ENCODE measurements around the gene SARNP. TPM values are rescaled to one million over a fixed set of nuclear protein-coding genes. Genes with fewer than 3 reads are reported as not detected.

SARNP gene
- total and polyA plus RNA-seq, 2 experiments from 2014 or later = 103 to 118 TPM

DNA sequence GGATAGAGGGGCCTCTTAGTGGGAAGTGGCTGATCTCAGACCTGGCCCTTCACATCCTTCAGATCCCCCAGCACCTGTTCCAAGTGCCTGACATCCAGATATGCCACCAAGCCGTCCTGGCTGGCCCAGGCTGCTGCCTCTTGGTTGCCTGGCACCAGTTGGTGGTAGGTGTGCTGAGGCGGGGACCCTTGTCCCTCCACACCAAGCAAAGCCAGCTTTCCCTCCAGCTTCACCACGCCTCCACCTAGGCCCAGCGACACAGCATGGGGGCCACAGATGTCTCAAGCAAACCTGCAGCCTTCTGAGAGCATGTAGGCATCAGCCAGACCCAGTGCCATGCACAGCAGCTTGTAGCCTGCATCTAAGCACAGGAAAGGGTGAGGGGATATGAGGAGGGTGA is 85.2 kb downstream of the SARNP start:
- no peak overlapping the region for H2AFZ ChIP-seq
- TF ChIP-seq, protein P1, sequence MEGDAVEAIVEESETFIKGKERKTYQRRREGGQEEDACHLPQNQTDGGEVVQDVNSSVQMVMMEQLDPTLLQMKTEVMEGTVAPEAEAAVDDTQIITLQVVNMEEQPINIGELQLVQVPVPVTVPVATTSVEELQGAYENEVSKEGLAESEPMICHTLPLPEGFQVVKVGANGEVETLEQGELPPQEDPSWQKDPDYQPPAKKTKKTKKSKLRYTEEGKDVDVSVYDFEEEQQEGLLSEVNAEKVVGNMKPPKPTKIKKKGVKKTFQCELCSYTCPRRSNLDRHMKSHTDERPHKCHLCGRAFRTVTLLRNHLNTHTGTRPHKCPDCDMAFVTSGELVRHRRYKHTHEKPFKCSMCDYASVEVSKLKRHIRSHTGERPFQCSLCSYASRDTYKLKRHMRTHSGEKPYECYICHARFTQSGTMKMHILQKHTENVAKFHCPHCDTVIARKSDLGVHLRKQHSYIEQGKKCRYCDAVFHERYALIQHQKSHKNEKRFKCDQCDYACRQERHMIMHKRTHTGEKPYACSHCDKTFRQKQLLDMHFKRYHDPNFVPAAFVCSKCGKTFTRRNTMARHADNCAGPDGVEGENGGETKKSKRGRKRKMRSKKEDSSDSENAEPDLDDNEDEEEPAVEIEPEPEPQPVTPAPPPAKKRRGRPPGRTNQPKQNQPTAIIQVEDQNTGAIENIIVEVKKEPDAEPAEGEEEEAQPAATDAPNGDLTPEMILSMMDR (IDR thresholded peaks at IDR 0.05; ENCODE audit: poor library complexity) = no peak
- TF ChIP-seq EZH2 (IDR thresholded peaks at IDR 0.05; ENCODE audit: borderline replicate concordance) = no peak
- DNase-seq (ENCODE audit: low spot score) = no peak
- H3K79me2 ChIP-seq = peaks cover 41% of the 10 kb centered on the region
- WGBS (ENCODE audit: low lambda C conversion rate, missing lambda C conversion rate) = 84% methylated on average over 4 of the region's 4 CpGs
- no peaks in the 10 kb centered on the region for H3K9me3 ChIP-seq (ENCODE audit: low read depth)
- H4K20me1 ChIP-seq (ENCODE audit: insufficient read depth, poor library complexity, severe bottlenecking) = peaks cover 10% of the 10 kb centered on the region
- H3K27me3 ChIP-seq = no peaks in the 10 kb centered on the region
- no peak overlapping the region for H3K4me2 ChIP-seq
- no peak overlapping the region for H3K4me3 ChIP-seq
- H3K9me2 ChIP-seq (replicated peaks; ENCODE audit: insufficient read depth) = no peaks in the 10 kb centered on the region
- H3K27ac ChIP-seq = no peak overlapping the region
- peaks cover 19% of the 10 kb centered on the region for H3K4me1 ChIP-seq (ENCODE audit: insufficient read depth)
- no peaks in the 10 kb centered on the region for H3K36me3 ChIP-seq (replicated peaks; ENCODE audit: insufficient read depth, low read depth)

DNA sequence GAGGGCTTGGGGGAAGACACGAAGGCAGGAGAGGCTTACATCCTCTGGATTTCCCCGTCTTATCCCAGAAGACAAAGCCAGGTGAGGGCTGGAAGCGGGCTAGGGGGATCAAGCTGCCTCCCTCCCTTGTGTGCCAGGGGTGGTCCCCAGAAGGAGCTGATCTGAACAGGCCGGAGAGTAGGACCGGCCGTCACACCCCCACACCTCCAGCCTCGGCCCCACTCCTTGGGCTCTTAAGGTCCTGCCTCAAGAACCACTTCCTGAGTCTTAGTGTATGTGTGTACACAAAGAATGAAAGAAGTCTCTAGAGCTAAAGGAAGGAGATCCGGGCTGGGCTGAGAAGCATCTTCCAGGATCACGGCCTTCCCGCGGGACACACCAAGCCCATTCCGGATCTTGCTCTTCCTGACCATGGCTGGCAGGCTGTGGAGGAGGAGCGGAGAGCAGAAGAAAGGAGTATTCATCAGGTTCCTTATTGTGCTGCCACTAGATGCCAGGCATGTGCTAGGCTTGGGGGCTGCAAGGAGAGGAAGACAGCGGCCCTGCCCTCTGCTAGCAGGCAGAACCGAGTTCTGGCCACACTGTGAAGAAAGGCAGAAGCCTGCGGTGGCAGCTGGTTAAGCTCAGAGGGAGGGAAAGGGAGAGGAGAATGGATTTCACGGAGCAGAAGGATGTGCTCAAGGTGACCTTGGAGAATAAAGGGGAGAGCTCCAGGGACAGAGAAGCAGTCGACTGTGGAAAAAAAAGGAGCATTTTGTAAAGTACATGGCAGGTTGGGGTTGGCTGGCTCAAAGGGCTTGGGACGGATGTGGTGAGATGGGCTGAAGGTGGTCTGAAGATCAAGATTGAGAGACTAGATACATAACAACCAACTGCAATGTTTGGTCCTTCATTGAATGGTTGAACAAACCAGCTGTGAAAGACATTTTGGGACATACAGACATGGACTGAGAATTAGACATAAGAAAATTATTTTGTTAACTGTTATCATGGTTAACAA is 87.4 kb downstream of the SARNP start:
- no peak for TF ChIP-seq EZH2 (IDR thresholded peaks at IDR 0.05; ENCODE audit: borderline replicate concordance)
- no peak for TF ChIP-seq EZH2phosphoT487 (IDR thresholded peaks at IDR 0.05; ENCODE audit: low read depth, severe bottlenecking, unreplicated experiment)
- peak overlapping the region; percentile 99 for H3K27ac ChIP-seq
- H3K27me3 ChIP-seq = no peaks in the 10 kb centered on the region
- peak overlapping the region; percentile 81 for H3K4me2 ChIP-seq
- H3K9me3 ChIP-seq (ENCODE audit: low read depth) = no peaks in the 10 kb centered on the region
- no peaks in the 10 kb centered on the region for H3K36me3 ChIP-seq (replicated peaks; ENCODE audit: insufficient read depth, low read depth)
- H3K4me1 ChIP-seq (ENCODE audit: insufficient read depth) = peaks cover 22% of the 10 kb centered on the region
- peak; percentile 58 for DNase-seq (ENCODE audit: low spot score)
- no peaks in the 10 kb centered on the region for H3K9me2 ChIP-seq (replicated peaks; ENCODE audit: insufficient read depth)
- WGBS (ENCODE audit: low lambda C conversion rate, missing lambda C conversion rate) = 16% methylated on average over 19 of the region's 19 CpGs
- no peak overlapping the region for H2AFZ ChIP-seq
- H3K79me2 ChIP-seq = peaks cover 52% of the 10 kb centered on the region
- peak overlapping the region; percentile 7 for H3K4me3 ChIP-seq
- peaks cover 26% of the 10 kb centered on the region for H4K20me1 ChIP-seq (ENCODE audit: insufficient read depth, poor library complexity, severe bottlenecking)

DNA sequence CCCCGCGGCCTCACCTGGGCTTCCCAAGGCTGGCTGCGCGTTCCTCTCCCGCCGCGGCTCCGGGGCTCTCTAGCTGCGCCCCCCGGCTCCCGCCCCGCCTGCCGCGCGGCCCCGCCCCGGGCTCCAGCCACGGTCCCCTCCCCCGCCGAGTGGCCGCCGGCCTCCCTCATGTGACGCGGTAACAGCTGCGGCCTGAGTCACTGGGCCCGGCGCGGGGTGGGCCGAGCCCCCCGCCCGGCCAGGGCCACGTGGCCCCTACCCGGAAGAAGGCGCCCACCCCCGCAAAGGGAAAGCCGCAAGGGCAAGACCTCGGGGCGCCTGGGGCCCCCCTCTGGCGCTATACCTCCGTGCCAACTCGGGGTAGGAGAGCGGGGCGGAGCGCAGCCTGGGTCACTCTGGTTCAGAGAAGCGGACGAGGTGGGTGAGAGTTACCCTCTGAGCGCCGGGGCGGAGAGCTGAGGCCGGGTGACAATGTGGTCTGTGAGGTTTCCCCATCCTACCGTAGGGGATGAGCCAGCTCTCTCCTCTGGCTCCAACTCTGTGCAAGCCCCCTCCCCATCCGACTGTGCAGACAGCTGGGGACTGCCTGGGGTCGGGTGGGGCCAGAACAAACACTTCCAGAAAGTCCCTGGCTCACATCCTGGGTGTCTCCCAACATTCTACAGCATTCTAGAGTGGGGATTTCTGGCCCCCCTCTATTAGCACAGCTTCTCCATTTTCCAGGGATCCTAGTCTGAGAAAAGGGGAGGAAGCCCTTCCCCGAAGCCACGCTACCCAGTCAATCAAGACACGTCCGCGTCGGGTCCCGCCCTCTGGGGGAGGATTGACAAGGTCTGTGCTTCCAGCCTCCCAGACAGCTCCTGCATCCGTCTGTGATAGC is 88.3 kb downstream of the SARNP start, which contains the start of gene CD63:
CD63 (minus strand) TSS at position 71 of the 880 bp plus-strand sequence. CDS start 668 bp downstream, outside the sequence.
- H3K4me1 ChIP-seq (ENCODE audit: insufficient read depth) = peaks cover 22% of the 10 kb centered on the region
- H3K79me2 ChIP-seq = peaks cover 57% of the 10 kb centered on the region
- H3K9me2 ChIP-seq (replicated peaks; ENCODE audit: insufficient read depth) = no peaks in the 10 kb centered on the region
- H3K9me3 ChIP-seq (ENCODE audit: low read depth) = no peaks in the 10 kb centered on the region
- H3K4me2 ChIP-seq = peak within 1 kb of the TSS; percentile 81
- H3K36me3 ChIP-seq (replicated peaks; ENCODE audit: insufficient read depth, low read depth) = no peaks in the 10 kb centered on the region
- peak within 1 kb of the TSS; percentile 99 for H3K27ac ChIP-seq
- H4K20me1 ChIP-seq (ENCODE audit: insufficient read depth, poor library complexity, severe bottlenecking) = peaks cover 26% of the 10 kb centered on the region
- no peaks in the 10 kb centered on the region for H3K27me3 ChIP-seq
- peak; percentile 96 for DNase-seq (ENCODE audit: low spot score)
- H2AFZ ChIP-seq = peak within 1 kb of the TSS; percentile 34
- TF ChIP-seq EZH2phosphoT487 (IDR thresholded peaks at IDR 0.05; ENCODE audit: low read depth, severe bottlenecking, unreplicated experiment) = no peak
- TF ChIP-seq EZH2 (IDR thresholded peaks at IDR 0.05; ENCODE audit: borderline replicate concordance) = no peak
- H3K4me3 ChIP-seq = peak within 1 kb of the TSS; percentile 97
- WGBS (ENCODE audit: low lambda C conversion rate, missing lambda C conversion rate) = 4% methylated on average over 27 of the region's 61 CpGs

DNA sequence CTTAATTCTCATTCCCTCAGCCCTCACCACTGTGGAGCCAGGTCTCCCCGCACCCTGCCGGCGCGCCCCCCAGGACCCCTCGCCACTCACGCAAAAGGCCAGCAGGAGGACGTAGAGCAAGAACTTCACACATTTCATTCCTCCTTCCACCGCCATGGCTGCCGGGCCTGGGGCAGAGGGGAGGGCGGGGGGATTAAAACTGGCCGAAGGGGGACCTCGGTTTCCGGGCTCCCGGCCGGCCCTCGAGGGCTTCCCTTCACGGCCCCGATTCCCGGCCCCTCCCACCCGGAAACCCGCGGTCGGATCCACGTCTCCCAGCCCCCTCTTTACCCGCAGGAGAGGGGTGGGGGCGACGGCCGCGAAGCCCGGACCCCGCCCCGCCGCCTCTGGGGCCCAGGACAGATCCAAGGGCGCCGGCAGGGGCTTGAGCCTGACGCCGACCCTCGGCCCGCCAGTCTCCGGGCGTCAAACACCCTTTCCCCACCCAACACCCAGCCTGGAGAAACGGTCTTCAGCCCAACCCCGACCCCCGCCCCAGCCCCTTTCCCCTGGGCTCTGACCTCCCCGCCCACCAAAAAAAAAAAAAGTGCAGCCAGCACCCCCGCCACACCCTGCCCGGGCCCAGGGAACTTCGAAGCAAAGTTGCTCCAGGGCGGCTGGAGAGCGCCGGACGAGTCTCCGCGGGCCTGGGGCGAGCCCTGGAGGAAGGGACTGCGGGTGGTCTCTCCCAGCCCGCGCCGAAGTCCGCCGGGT is 89.2 kb downstream of the SARNP start:
- WGBS (ENCODE audit: low lambda C conversion rate, missing lambda C conversion rate) = 4% methylated on average over 10 of the region's 61 CpGs
- H3K4me2 ChIP-seq = peak overlapping the region; percentile 81
- H3K27me3 ChIP-seq = no peaks in the 10 kb centered on the region
- peak overlapping the region; percentile 34 for H2AFZ ChIP-seq
- H3K9me3 ChIP-seq (ENCODE audit: low read depth) = no peaks in the 10 kb centered on the region
- H3K79me2 ChIP-seq = peaks cover 57% of the 10 kb centered on the region
- peaks cover 22% of the 10 kb centered on the region for H3K4me1 ChIP-seq (ENCODE audit: insufficient read depth)
- H3K4me3 ChIP-seq = peak overlapping the region; percentile 97
- peak; percentile 87 for DNase-seq (ENCODE audit: low spot score)
- peaks cover 26% of the 10 kb centered on the region for H4K20me1 ChIP-seq (ENCODE audit: insufficient read depth, poor library complexity, severe bottlenecking)
- H3K36me3 ChIP-seq (replicated peaks; ENCODE audit: insufficient read depth, low read depth) = no peaks in the 10 kb centered on the region
- no peaks in the 10 kb centered on the region for H3K9me2 ChIP-seq (replicated peaks; ENCODE audit: insufficient read depth)
- peak overlapping the region; percentile 99 for H3K27ac ChIP-seq
- TF ChIP-seq, protein P1 (IDR thresholded peaks at IDR 0.05; ENCODE audit: poor library complexity) = no peak
- TF ChIP-seq EZH2phosphoT487 (IDR thresholded peaks at IDR 0.05; ENCODE audit: low read depth, severe bottlenecking, unreplicated experiment) = no peak
- no peak for TF ChIP-seq EZH2 (IDR thresholded peaks at IDR 0.05; ENCODE audit: borderline replicate concordance)

Data from hepatocyte (in vitro differentiated cells).